ENCODE measurements around the gene OXNAD1. TPM values are rescaled to one million over a fixed set of nuclear protein-coding genes. Genes with fewer than 3 reads are reported as not detected.

The OXNAD1 gene
- total RNA-seq, 2 donors from 2014 or later, result 34.3 to 52.0 TPM

GRCh38 chr3:16236856-16237393, 28.1 kb upstream of the OXNAD1 start:
- Mint-ChIP-seq H3K27me3 (ENCODE audit: low read depth) (no peaks in the 10 kb centered on the region), H3K4me3 (no peak overlapping the region), H3K4me1 (ENCODE audit: low read depth) (peaks cover 12% of the 10 kb centered on the region), H3K27ac (no peak overlapping the region), H3K36me3 (ENCODE audit: insufficient read depth in 2 of 2) (no peaks in the 10 kb centered on the region), H3K9me3 (peaks cover 0 to 1% of the 10 kb centered on the region in 2 donors)
- DNase-seq (no peak), ATAC-seq (replicated peaks in 1 of 2) (no peak)

GRCh38 chr3:16239086-16239770, 25.8 kb upstream of the OXNAD1 start:
- Mint-ChIP-seq H3K36me3 (ENCODE audit: insufficient read depth in 2 of 2) (no peaks in the 10 kb centered on the region), H3K4me3 (no peak overlapping the region), H3K9me3 (peaks cover 0 to 1% of the 10 kb centered on the region in 2 donors), H3K27me3 (ENCODE audit: low read depth) (no peaks in the 10 kb centered on the region), H3K4me1 (ENCODE audit: low read depth) (peaks cover 17% of the 10 kb centered on the region), H3K27ac (no peak overlapping the region)
- DNase-seq (no peak), ATAC-seq (replicated peaks in 1 of 2) (no peak)

GRCh38 chr3:16239780-16240179, 25.2 kb upstream of the OXNAD1 start:
- ATAC-seq (replicated peaks in 1 of 2), result no peak
- peaks cover 18% of the 10 kb centered on the region for H3K4me1 Mint-ChIP-seq (ENCODE audit: low read depth)

GRCh38 chr3:16240229-16241023, 24.6 kb upstream of the OXNAD1 start:
- Mint-ChIP-seq H3K4me3 (no peak overlapping the region), H3K27ac (no peak overlapping the region), H3K4me1 (ENCODE audit: low read depth) (peaks cover 18% of the 10 kb centered on the region), H3K9me3 (no peaks in the 10 kb centered on the region), H3K36me3 (ENCODE audit: insufficient read depth in 2 of 2) (no peaks in the 10 kb centered on the region), H3K27me3 (ENCODE audit: low read depth) (no peaks in the 10 kb centered on the region)
- ATAC-seq (replicated peaks in 1 of 2) (peak; percentile 37 to 58), DNase-seq (no peak)

More at GRCh38 chr3:16239780-16240179, 25.2 kb upstream of the OXNAD1 start:
- no peak overlapping the region for H3K4me3 Mint-ChIP-seq
- H3K36me3 Mint-ChIP-seq (ENCODE audit: insufficient read depth in 2 of 2), result no peaks in the 10 kb centered on the region
- no peaks in the 10 kb centered on the region for H3K27me3 Mint-ChIP-seq (ENCODE audit: low read depth)
- no peak for DNase-seq
- no peak overlapping the region for H3K27ac Mint-ChIP-seq
- H3K9me3 Mint-ChIP-seq, result no peaks in the 10 kb centered on the region

- no peak overlapping the region for H3K4me3 Mint-ChIP-seq
- peaks cover 18% of the 10 kb centered on the region for H3K4me1 Mint-ChIP-seq (ENCODE audit: low read depth)
- H3K9me3 Mint-ChIP-seq, result no peaks in the 10 kb centered on the region
- no peaks in the 10 kb centered on the region for H3K27me3 Mint-ChIP-seq (ENCODE audit: low read depth)
- DNase-seq, result no peak
- no peak overlapping the region for H3K27ac Mint-ChIP-seq
- ATAC-seq (replicated peaks in 1 of 2), result no peak
- H3K36me3 Mint-ChIP-seq (ENCODE audit: insufficient read depth in 2 of 2), result no peaks in the 10 kb centered on the region
These were observed 23.8 kb upstream of the OXNAD1 start for GRCh38 chr3:16241225-16241624.

GRCh38 chr3:16242177-16242576, 22.8 kb upstream of the OXNAD1 start:
- Mint-ChIP-seq H3K9me3 (no peaks in the 10 kb centered on the region), H3K4me1 (ENCODE audit: low read depth) (peaks cover 18% of the 10 kb centered on the region), H3K27me3 (ENCODE audit: low read depth) (no peaks in the 10 kb centered on the region), H3K36me3 (ENCODE audit: insufficient read depth in 2 of 2) (no peaks in the 10 kb centered on the region), H3K27ac (no peak overlapping the region), H3K4me3 (no peak overlapping the region)
- no peak for ATAC-seq (replicated peaks in 1 of 2)
- DNase-seq, result no peak

GRCh38 chr3:16243706-16244490, 21.1 kb upstream of the OXNAD1 start:
- no peaks in the 10 kb centered on the region for H3K36me3 Mint-ChIP-seq (ENCODE audit: insufficient read depth in 2 of 2)
- peaks cover 26% of the 10 kb centered on the region for H3K4me1 Mint-ChIP-seq (ENCODE audit: low read depth)
- no peak overlapping the region for H3K4me3 Mint-ChIP-seq
- DNase-seq (no peak), ATAC-seq (replicated peaks in 1 of 2) (peak; percentile 39 to 42)
- peak overlapping the region; percentile 3 for H3K27ac Mint-ChIP-seq
- no peaks in the 10 kb centered on the region for H3K9me3 Mint-ChIP-seq
- H3K27me3 Mint-ChIP-seq (ENCODE audit: low read depth), result no peaks in the 10 kb centered on the region

GRCh38 chr3:16245609-16246008, 19.4 kb upstream of the OXNAD1 start:
- H3K9me3 Mint-ChIP-seq, result no peaks in the 10 kb centered on the region
- DNase-seq (no peak), ATAC-seq (replicated peaks in 1 of 2) (no peak)
- H3K4me1 Mint-ChIP-seq (ENCODE audit: low read depth), result peaks cover 19% of the 10 kb centered on the region
- no peak overlapping the region for H3K4me3 Mint-ChIP-seq
- H3K27ac Mint-ChIP-seq, result no peak overlapping the region
- no peaks in the 10 kb centered on the region for H3K27me3 Mint-ChIP-seq (ENCODE audit: low read depth)
- H3K36me3 Mint-ChIP-seq (ENCODE audit: insufficient read depth in 2 of 2), result no peaks in the 10 kb centered on the region

GRCh38 chr3:16247282-16248061, 17.5 kb upstream of the OXNAD1 start:
- H3K27me3 Mint-ChIP-seq (ENCODE audit: low read depth), result no peaks in the 10 kb centered on the region
- DNase-seq (peak; percentile 76 to 81), ATAC-seq (replicated peaks in 1 of 2) (peak; percentile 78 to 82)
- H3K9me3 Mint-ChIP-seq, result no peaks in the 10 kb centered on the region
- H3K36me3 Mint-ChIP-seq (ENCODE audit: insufficient read depth in 2 of 2), result no peaks in the 10 kb centered on the region
- H3K4me1 Mint-ChIP-seq (ENCODE audit: low read depth), result peaks cover 14% of the 10 kb centered on the region
- H3K27ac Mint-ChIP-seq, result no peak overlapping the region
- peak overlapping the region in 1 of 2 donors; percentile 65 for H3K4me3 Mint-ChIP-seq

- Mint-ChIP-seq H3K9me3 (no peaks in the 10 kb centered on the region), H3K4me3 (no peak overlapping the region), H3K36me3 (ENCODE audit: insufficient read depth in 2 of 2) (no peaks in the 10 kb centered on the region), H3K4me1 (ENCODE audit: low read depth) (peaks cover 20% of the 10 kb centered on the region), H3K27ac (no peak overlapping the region), H3K27me3 (ENCODE audit: low read depth) (no peaks in the 10 kb centered on the region)
- ATAC-seq (replicated peaks in 1 of 2) (no peak), DNase-seq (no peak)
These were observed 16.5 kb upstream of the OXNAD1 start for GRCh38 chr3:16248556-16248955.

GRCh38 chr3:16249336-16249735, 15.7 kb upstream of the OXNAD1 start:
- no peaks in the 10 kb centered on the region for H3K27me3 Mint-ChIP-seq (ENCODE audit: low read depth)

GRCh38 chr3:16249886-16250285, 15.1 kb upstream of the OXNAD1 start:
- Mint-ChIP-seq H3K27ac (no peak overlapping the region), H3K4me3 (no peak overlapping the region), H3K27me3 (ENCODE audit: low read depth) (no peaks in the 10 kb centered on the region), H3K4me1 (ENCODE audit: low read depth) (peaks cover 23% of the 10 kb centered on the region), H3K9me3 (no peaks in the 10 kb centered on the region), H3K36me3 (ENCODE audit: insufficient read depth in 2 of 2) (no peaks in the 10 kb centered on the region)
- no peak for ATAC-seq (replicated peaks in 1 of 2)
- DNase-seq, result no peak

More at GRCh38 chr3:16249336-16249735, 15.7 kb upstream of the OXNAD1 start:
- Mint-ChIP-seq H3K4me1 (ENCODE audit: low read depth) (peaks cover 18% of the 10 kb centered on the region), H3K27ac (no peak overlapping the region), H3K36me3 (ENCODE audit: insufficient read depth in 2 of 2) (no peaks in the 10 kb centered on the region), H3K4me3 (no peak overlapping the region), H3K9me3 (no peaks in the 10 kb centered on the region)
- DNase-seq (peak; percentile 33 to 43), ATAC-seq (replicated peaks in 1 of 2) (no peak)

Measured in activated T-cell treated with anti-CD3 and anti-CD28 coated beads, Interleukin-2, amount 50 U/mL, for 72 hours (primary cell).